Endodermal cell (in vitro differentiated cells): ENCODE data around the gene PRKCA. TPM values are rescaled to one million over a fixed set of nuclear protein-coding genes. Genes with fewer than 3 reads are reported as not detected.

Experiments used
- DNase-seq: peaks from one replicate; pipeline ENCODE4 v3.0.0-alpha.2; 2017
- H3K27ac ChIP-seq: 2 replicates; pipeline ENCODE4 v1.5.1; 2013; ENCODE audit warnings: mild to moderate bottlenecking, low read depth, low read length, moderate library complexity
- H3K27me3 ChIP-seq: 2 replicates; pipeline ENCODE4 v1.6.1; 2013; ENCODE audit warnings: mild to moderate bottlenecking, low read length, moderate library complexity; ENCODE audit not compliant: insufficient read depth, control insufficient read depth, poor library complexity, severe bottlenecking
- H3K36me3 ChIP-seq: 2 replicates; pipeline ENCODE4 v1.7.0; 2013; ENCODE audit warnings: mild to moderate bottlenecking, low read length, moderate library complexity; ENCODE audit not compliant: control insufficient read depth, insufficient read depth
- H3K4me1 ChIP-seq: one replicate; pipeline ENCODE4 v1.7.0; 2013; ENCODE audit warnings: low read length; ENCODE audit not compliant: control insufficient read depth, insufficient read depth
- H3K4me3 ChIP-seq: 2 replicates; pipeline ENCODE4 v1.5.1; 2013; ENCODE audit warnings: mild to moderate bottlenecking, low read length, moderate library complexity
- H3K9ac ChIP-seq: 2 replicates; pipeline ENCODE4 v1.6.1; 2013; ENCODE audit warnings: mild to moderate bottlenecking, low read length, moderate library complexity; ENCODE audit not compliant: poor library complexity, severe bottlenecking; ENCODE audit errors: extremely low read depth
- H3K9me3 ChIP-seq: 2 replicates; pipeline ENCODE4 v1.6.1; 2013; ENCODE audit warnings: mild to moderate bottlenecking, low read length, moderate library complexity; ENCODE audit not compliant: control insufficient read depth
- H3K27ac Mint-ChIP-seq: 2 replicates; pipeline ENCODE4 v1.8.0; 2020; ENCODE audit warnings: mixed read lengths
- H3K27me3 Mint-ChIP-seq: 2 replicates; pipeline ENCODE4 v1.8.0; 2021; ENCODE audit warnings: mild to moderate bottlenecking, mixed read lengths; ENCODE audit not compliant: insufficient read depth
- H3K36me3 Mint-ChIP-seq: 2 replicates; pipeline ENCODE4 v1.8.0; 2020; ENCODE audit warnings: low read depth, mixed read lengths
- H3K4me1 Mint-ChIP-seq: 2 replicates; pipeline ENCODE4 v1.8.0; 2020; ENCODE audit warnings: mixed read lengths
- H3K4me3 Mint-ChIP-seq: 2 replicates; pipeline ENCODE4 v1.8.0; 2020; ENCODE audit warnings: mild to moderate bottlenecking, moderate library complexity, mixed read lengths
- H3K9me3 Mint-ChIP-seq: 2 replicates; pipeline ENCODE4 v1.8.0; 2020; ENCODE audit warnings: mild to moderate bottlenecking, mixed read lengths
- WGBS, 2 experiments: methylation state at CpG; one replicate each; pipeline versions ENCODE4 v1.1.5 to v1.1.7; 2013; ENCODE audit warnings: missing lambda C conversion rate in 2 of 2, mixed read lengths in 1 of 2; ENCODE audit not compliant: insufficient coverage in 1 of 2, insufficient read length in 1 of 2; 5-methylcytosine and 5-hydroxymethylcytosine counted together
- total RNA-seq, 2 donors: library from RNA; stranded (reverse); fragmentation: NEBNext Ultra II Directional in 1 of 2; extraction: Animal tissue kit (Norgen Biotek cat#: 25700) in 1 of 2; gene quantifications; 2 replicates in 1 of 2; 3 replicates in 1 of 2; pipeline ENCODE4 v1.2.1, GENCODE V29; 2021
- TF ChIP-seq, protein P1 (sequence below): fragments of 200-600 bp; sonication (generic); conservative IDR thresholded peaks from 2 replicates; pipeline ENCODE4 v1.5.0; 2021; ENCODE audit warnings: antibody characterized with exemption, mild to moderate bottlenecking

PRKCA gene
- total RNA-seq, 2 donors from 2014 or later, result 8.7 to 14.6 TPM

GRCh38 chr17:66461343-66461995 is 159.1 kb downstream of the PRKCA start:
- Mint-ChIP-seq H3K4me3 (no peak overlapping the region), H3K27me3 (no peaks in the 10 kb centered on the region), H3K4me1 (peaks cover 5% of the 10 kb centered on the region), H3K9me3 (no peaks in the 10 kb centered on the region), H3K27ac (no peak overlapping the region), H3K36me3 (peaks cover 2% of the 10 kb centered on the region)
- H3K4me1 ChIP-seq, result no peaks in the 10 kb centered on the region
- no peaks in the 10 kb centered on the region for H3K27me3 ChIP-seq
- H3K9me3 ChIP-seq, result no peaks in the 10 kb centered on the region
- WGBS, 2 experiments, result 90 to 92% methylated on average over 5 to 7 of the region's 7 CpGs
- no peak for DNase-seq
- H3K36me3 ChIP-seq, result no peaks in the 10 kb centered on the region
- TF ChIP-seq, protein P1, sequence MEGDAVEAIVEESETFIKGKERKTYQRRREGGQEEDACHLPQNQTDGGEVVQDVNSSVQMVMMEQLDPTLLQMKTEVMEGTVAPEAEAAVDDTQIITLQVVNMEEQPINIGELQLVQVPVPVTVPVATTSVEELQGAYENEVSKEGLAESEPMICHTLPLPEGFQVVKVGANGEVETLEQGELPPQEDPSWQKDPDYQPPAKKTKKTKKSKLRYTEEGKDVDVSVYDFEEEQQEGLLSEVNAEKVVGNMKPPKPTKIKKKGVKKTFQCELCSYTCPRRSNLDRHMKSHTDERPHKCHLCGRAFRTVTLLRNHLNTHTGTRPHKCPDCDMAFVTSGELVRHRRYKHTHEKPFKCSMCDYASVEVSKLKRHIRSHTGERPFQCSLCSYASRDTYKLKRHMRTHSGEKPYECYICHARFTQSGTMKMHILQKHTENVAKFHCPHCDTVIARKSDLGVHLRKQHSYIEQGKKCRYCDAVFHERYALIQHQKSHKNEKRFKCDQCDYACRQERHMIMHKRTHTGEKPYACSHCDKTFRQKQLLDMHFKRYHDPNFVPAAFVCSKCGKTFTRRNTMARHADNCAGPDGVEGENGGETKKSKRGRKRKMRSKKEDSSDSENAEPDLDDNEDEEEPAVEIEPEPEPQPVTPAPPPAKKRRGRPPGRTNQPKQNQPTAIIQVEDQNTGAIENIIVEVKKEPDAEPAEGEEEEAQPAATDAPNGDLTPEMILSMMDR, result no peak
- no peak overlapping the region for H3K27ac ChIP-seq
- no peak overlapping the region for H3K9ac ChIP-seq
- H3K4me3 ChIP-seq, result no peak overlapping the region

- Mint-ChIP-seq H3K4me1 (peaks cover 7% of the 10 kb centered on the region), H3K36me3 (peaks cover 2% of the 10 kb centered on the region), H3K4me3 (no peak overlapping the region), H3K27me3 (no peaks in the 10 kb centered on the region), H3K27ac (no peak overlapping the region), H3K9me3 (no peaks in the 10 kb centered on the region)
- no peaks in the 10 kb centered on the region for H3K4me1 ChIP-seq
- no peak overlapping the region for H3K9ac ChIP-seq
- TF ChIP-seq, protein P1, result no peak
- H3K36me3 ChIP-seq, result no peaks in the 10 kb centered on the region
- no peak overlapping the region for H3K27ac ChIP-seq
- H3K9me3 ChIP-seq, result no peaks in the 10 kb centered on the region
- no peak for DNase-seq
- no peak overlapping the region for H3K4me3 ChIP-seq
- 84 to 100% methylated on average over 2 to 4 of the region's 4 CpGs for WGBS, 2 experiments
- no peaks in the 10 kb centered on the region for H3K27me3 ChIP-seq
Observed at GRCh38 chr17:66462010-66462409, 159.6 kb downstream of the PRKCA start.

DNA sequence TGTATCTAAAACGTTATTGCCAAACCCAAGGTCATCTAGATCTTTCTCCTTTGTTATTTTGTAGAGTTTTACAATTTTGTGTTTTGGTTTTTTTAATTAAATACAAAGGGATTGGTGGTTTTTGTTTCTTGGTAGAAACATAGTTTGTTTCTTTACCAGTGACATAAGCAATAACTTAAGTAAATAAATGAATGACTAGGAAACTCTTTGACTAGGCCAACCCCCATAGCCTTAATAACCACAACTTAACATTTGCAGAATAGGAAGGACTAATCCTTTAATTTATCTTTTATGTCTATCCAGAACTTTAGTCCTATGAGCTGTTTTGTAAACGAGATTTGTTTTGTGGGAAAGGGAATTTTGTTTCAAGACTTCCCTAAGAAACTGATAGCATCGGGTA is 162.5 kb downstream of the PRKCA start:
- Histone ChIP-seq H3K4me3 (no peak overlapping the region), H3K36me3 (no peaks in the 10 kb centered on the region), H3K4me1 (no peaks in the 10 kb centered on the region), H3K27ac (no peak overlapping the region), H3K9me3 (no peaks in the 10 kb centered on the region), H3K27me3 (no peaks in the 10 kb centered on the region), H3K9ac (no peak overlapping the region)
- 97% methylated on average over 3 of the region's 3 CpGs; no CpG with 5 or more reads in 1 of the 2 experiments for WGBS, 2 experiments
- H3K36me3 Mint-ChIP-seq, result no peaks in the 10 kb centered on the region
- no peak for DNase-seq
- no peaks in the 10 kb centered on the region for H3K27me3 Mint-ChIP-seq
- no peak overlapping the region for H3K4me3 Mint-ChIP-seq
- no peaks in the 10 kb centered on the region for H3K9me3 Mint-ChIP-seq
- TF ChIP-seq, protein P1, result no peak
- peaks cover 25% of the 10 kb centered on the region for H3K4me1 Mint-ChIP-seq
- no peak overlapping the region for H3K27ac Mint-ChIP-seq
